ENCODE results near the gene PRKAR2B. TPM values are rescaled to one million over a fixed set of nuclear protein-coding genes. Genes with fewer than 3 reads are reported as not detected.

PRKAR2B gene
- polyA plus RNA-seq, 2 donors = 2.9 to 6.5 TPM

DNA sequence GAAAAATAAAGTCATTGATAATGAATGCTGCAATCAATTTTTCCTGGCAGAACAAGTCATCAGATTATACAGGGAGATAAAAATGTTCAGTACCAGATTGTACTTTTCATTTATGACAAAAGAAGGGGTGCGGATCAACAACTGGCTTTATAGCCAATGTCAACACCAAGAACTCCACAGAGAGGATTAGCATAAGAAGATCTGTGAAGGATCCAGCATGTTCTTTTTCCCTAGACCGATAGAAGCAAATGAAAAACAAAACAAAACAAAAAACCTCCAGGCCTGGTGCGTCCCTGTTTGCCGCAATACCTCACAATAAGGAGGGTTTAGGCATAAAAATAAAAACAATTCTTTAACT, 34.7 kb upstream of the PRKAR2B start:
- Histone ChIP-seq H3K27ac (ENCODE audit: low read depth in 2 of 2, low read length in 1 of 2) (no peak overlapping the region), H3K4me3 (ENCODE audit: low read depth in 1 of 2, low read length in 2 of 2) (no peak overlapping the region), H3K9me3 (ENCODE audit: control insufficient read depth in 2 of 2, insufficient read depth in 1 of 2, low read depth in 1 of 2, low read length in 1 of 2) (no peaks in the 10 kb centered on the region), H3K4me1 (ENCODE audit: control insufficient read depth in 2 of 2, insufficient read depth in 2 of 2, low read length in 1 of 2) (no peaks in the 10 kb centered on the region), H3K36me3 (ENCODE audit: control insufficient read depth in 2 of 2, insufficient read depth in 2 of 2, low read length in 1 of 2) (no peaks in the 10 kb centered on the region), H3K27me3 (ENCODE audit: control insufficient read depth in 1 of 2, insufficient read depth in 2 of 2, low read length in 2 of 2) (no peaks in the 10 kb centered on the region)
- 48 to 55% methylated on average over 4 of the region's 4 CpGs for WGBS, 2 donors

GRCh38 chr7:107012691-107013090, 31.8 kb upstream of the PRKAR2B start:
- Histone ChIP-seq H3K4me3 (ENCODE audit: low read depth in 1 of 2, low read length in 2 of 2) (no peak overlapping the region), H3K9me3 (ENCODE audit: control insufficient read depth in 2 of 2, insufficient read depth in 1 of 2, low read depth in 1 of 2, low read length in 1 of 2) (no peaks in the 10 kb centered on the region), H3K27ac (ENCODE audit: low read depth in 2 of 2, low read length in 1 of 2) (no peak overlapping the region), H3K4me1 (ENCODE audit: control insufficient read depth in 2 of 2, insufficient read depth in 2 of 2, low read length in 1 of 2) (no peaks in the 10 kb centered on the region), H3K27me3 (ENCODE audit: control insufficient read depth in 1 of 2, insufficient read depth in 2 of 2, low read length in 2 of 2) (no peaks in the 10 kb centered on the region), H3K36me3 (ENCODE audit: control insufficient read depth in 2 of 2, insufficient read depth in 2 of 2, low read length in 1 of 2) (no peaks in the 10 kb centered on the region)
- WGBS, 2 donors = 84 to 94% methylated on average over 6 of the region's 6 CpGs

GRCh38 chr7:107014387-107015023, 30.0 kb upstream of the PRKAR2B start:
- Histone ChIP-seq H3K27ac (ENCODE audit: low read depth in 2 of 2, low read length in 1 of 2) (no peak overlapping the region), H3K36me3 (ENCODE audit: control insufficient read depth in 2 of 2, insufficient read depth in 2 of 2, low read length in 1 of 2) (no peaks in the 10 kb centered on the region), H3K27me3 (ENCODE audit: control insufficient read depth in 1 of 2, insufficient read depth in 2 of 2, low read length in 2 of 2) (no peaks in the 10 kb centered on the region), H3K4me3 (ENCODE audit: low read depth in 1 of 2, low read length in 2 of 2) (no peak overlapping the region), H3K4me1 (ENCODE audit: control insufficient read depth in 2 of 2, insufficient read depth in 2 of 2, low read length in 1 of 2) (no peaks in the 10 kb centered on the region), H3K9me3 (ENCODE audit: control insufficient read depth in 2 of 2, insufficient read depth in 1 of 2, low read depth in 1 of 2, low read length in 1 of 2) (no peaks in the 10 kb centered on the region)
- WGBS, 2 donors = 33 to 37% methylated on average over 7 of the region's 7 CpGs

DNA sequence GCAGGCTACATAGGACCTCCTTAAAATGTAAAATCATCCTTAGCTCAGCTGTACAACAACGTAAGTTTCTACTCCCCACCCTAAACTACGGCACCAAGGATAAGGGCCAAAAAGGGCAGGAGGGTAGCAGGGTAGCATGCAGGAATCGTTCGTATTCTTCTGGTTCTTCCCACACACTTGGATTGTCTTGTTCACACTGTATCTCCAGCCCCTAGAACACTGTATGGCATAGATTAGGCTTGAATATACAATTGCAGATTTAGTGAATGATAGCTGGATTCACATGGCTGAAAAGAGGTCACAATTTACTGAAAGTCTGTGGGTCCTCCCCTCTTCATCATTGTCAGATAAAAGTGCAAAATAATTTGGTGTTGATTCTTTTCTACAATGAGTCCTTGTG, 28.2 kb upstream of the PRKAR2B start:
- H3K27ac ChIP-seq (ENCODE audit: low read depth in 2 of 2, low read length in 1 of 2) = no peak overlapping the region
- no peaks in the 10 kb centered on the region for H3K27me3 ChIP-seq (ENCODE audit: control insufficient read depth in 1 of 2, insufficient read depth in 2 of 2, low read length in 2 of 2)
- no peaks in the 10 kb centered on the region for H3K4me1 ChIP-seq (ENCODE audit: control insufficient read depth in 2 of 2, insufficient read depth in 2 of 2, low read length in 1 of 2)
- no peak overlapping the region for H3K4me3 ChIP-seq (ENCODE audit: low read depth in 1 of 2, low read length in 2 of 2)
- no peaks in the 10 kb centered on the region for H3K36me3 ChIP-seq (ENCODE audit: control insufficient read depth in 2 of 2, insufficient read depth in 2 of 2, low read length in 1 of 2)
- 74 to 81% methylated on average over 4 of the region's 4 CpGs for WGBS, 2 donors
- H3K9me3 ChIP-seq (ENCODE audit: control insufficient read depth in 2 of 2, insufficient read depth in 1 of 2, low read depth in 1 of 2, low read length in 1 of 2) = no peaks in the 10 kb centered on the region

GRCh38 chr7:107017965-107018719, 26.4 kb upstream of the PRKAR2B start:
- Histone ChIP-seq H3K9me3 (ENCODE audit: control insufficient read depth in 2 of 2, insufficient read depth in 1 of 2, low read depth in 1 of 2, low read length in 1 of 2) (no peaks in the 10 kb centered on the region), H3K4me3 (ENCODE audit: low read depth in 1 of 2, low read length in 2 of 2) (no peak overlapping the region), H3K27me3 (ENCODE audit: control insufficient read depth in 1 of 2, insufficient read depth in 2 of 2, low read length in 2 of 2) (no peaks in the 10 kb centered on the region), H3K4me1 (ENCODE audit: control insufficient read depth in 2 of 2, insufficient read depth in 2 of 2, low read length in 1 of 2) (no peaks in the 10 kb centered on the region), H3K36me3 (ENCODE audit: control insufficient read depth in 2 of 2, insufficient read depth in 2 of 2, low read length in 1 of 2) (no peaks in the 10 kb centered on the region), H3K27ac (ENCODE audit: low read depth in 2 of 2, low read length in 1 of 2) (no peak overlapping the region)
- WGBS, 2 donors = 73 to 76% methylated on average over 2 of the region's 2 CpGs

DNA sequence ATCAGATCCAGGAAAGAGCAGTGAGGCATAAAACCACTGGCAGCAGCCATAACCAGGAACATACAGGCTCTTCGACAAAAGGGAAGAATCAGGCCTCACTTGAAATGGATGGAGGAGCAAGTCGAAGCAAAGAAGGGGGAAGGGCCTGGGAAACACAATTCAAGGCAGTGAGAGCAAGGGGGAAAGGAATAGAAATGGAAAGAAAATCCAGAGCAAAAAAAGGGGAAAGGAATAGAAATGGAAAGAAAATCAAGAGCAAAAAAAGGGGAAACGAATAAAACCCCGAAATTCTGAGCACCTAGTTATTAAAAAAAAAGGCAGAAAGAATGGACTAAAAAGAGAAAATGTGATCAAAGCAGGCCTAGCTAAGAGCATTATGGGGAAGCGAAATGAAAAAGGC, 24.1 kb upstream of the PRKAR2B start:
- Histone ChIP-seq H3K36me3 (ENCODE audit: control insufficient read depth in 2 of 2, insufficient read depth in 2 of 2, low read length in 1 of 2) (no peaks in the 10 kb centered on the region), H3K4me1 (ENCODE audit: control insufficient read depth in 2 of 2, insufficient read depth in 2 of 2, low read length in 1 of 2) (no peaks in the 10 kb centered on the region), H3K27ac (ENCODE audit: low read depth in 2 of 2, low read length in 1 of 2) (no peak overlapping the region), H3K4me3 (ENCODE audit: low read depth in 1 of 2, low read length in 2 of 2) (no peak overlapping the region), H3K9me3 (ENCODE audit: control insufficient read depth in 2 of 2, insufficient read depth in 1 of 2, low read depth in 1 of 2, low read length in 1 of 2) (peaks cover 0 to 2% of the 10 kb centered on the region in 2 donors), H3K27me3 (ENCODE audit: control insufficient read depth in 1 of 2, insufficient read depth in 2 of 2, low read length in 2 of 2) (no peaks in the 10 kb centered on the region)
- 69 to 80% methylated on average over 5 of the region's 5 CpGs for WGBS, 2 donors

GRCh38 chr7:107021600-107021999, 22.9 kb upstream of the PRKAR2B start:
- 97 to 98% methylated on average over 3 of the region's 3 CpGs for WGBS, 2 donors
- H3K27me3 ChIP-seq (ENCODE audit: control insufficient read depth in 1 of 2, insufficient read depth in 2 of 2, low read length in 2 of 2) = no peaks in the 10 kb centered on the region
- H3K27ac ChIP-seq (ENCODE audit: low read depth in 2 of 2, low read length in 1 of 2) = no peak overlapping the region
- peaks cover 0 to 2% of the 10 kb centered on the region in 2 donors for H3K9me3 ChIP-seq (ENCODE audit: control insufficient read depth in 2 of 2, insufficient read depth in 1 of 2, low read depth in 1 of 2, low read length in 1 of 2)
- no peaks in the 10 kb centered on the region for H3K4me1 ChIP-seq (ENCODE audit: control insufficient read depth in 2 of 2, insufficient read depth in 2 of 2, low read length in 1 of 2)
- H3K36me3 ChIP-seq (ENCODE audit: control insufficient read depth in 2 of 2, insufficient read depth in 2 of 2, low read length in 1 of 2) = no peaks in the 10 kb centered on the region
- no peak overlapping the region for H3K4me3 ChIP-seq (ENCODE audit: low read depth in 1 of 2, low read length in 2 of 2)

- H3K27me3 ChIP-seq (ENCODE audit: control insufficient read depth in 1 of 2, insufficient read depth in 2 of 2, low read length in 2 of 2) = no peaks in the 10 kb centered on the region
- no peaks in the 10 kb centered on the region for H3K36me3 ChIP-seq (ENCODE audit: control insufficient read depth in 2 of 2, insufficient read depth in 2 of 2, low read length in 1 of 2)
- peaks cover 0 to 2% of the 10 kb centered on the region in 2 donors for H3K9me3 ChIP-seq (ENCODE audit: control insufficient read depth in 2 of 2, insufficient read depth in 1 of 2, low read depth in 1 of 2, low read length in 1 of 2)
- H3K27ac ChIP-seq (ENCODE audit: low read depth in 2 of 2, low read length in 1 of 2) = no peak overlapping the region
- no peak overlapping the region for H3K4me3 ChIP-seq (ENCODE audit: low read depth in 1 of 2, low read length in 2 of 2)
- no peaks in the 10 kb centered on the region for H3K4me1 ChIP-seq (ENCODE audit: control insufficient read depth in 2 of 2, insufficient read depth in 2 of 2, low read length in 1 of 2)
Observed at GRCh38 chr7:107023522-107024151, 20.9 kb upstream of the PRKAR2B start.

DNA sequence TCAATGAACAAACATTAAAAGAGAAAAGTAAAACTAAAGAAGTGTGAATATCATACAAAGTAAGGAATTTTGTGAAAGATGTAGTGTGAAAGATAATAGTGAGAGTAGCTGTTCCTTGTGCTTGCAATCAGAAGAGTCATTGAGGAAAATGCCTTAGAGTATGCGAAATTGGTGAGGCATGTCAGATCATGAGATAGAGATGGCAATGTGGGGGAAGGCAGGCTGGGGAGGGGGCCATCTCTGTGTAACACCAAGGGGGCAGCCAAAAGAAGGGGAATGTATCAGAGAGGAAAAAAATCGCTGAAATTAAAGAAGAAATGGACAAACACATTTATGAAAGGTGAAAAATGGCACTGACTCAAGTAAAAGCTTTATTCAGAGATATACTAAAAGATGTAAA, 19.6 kb upstream of the PRKAR2B start:
- H3K27me3 ChIP-seq (ENCODE audit: control insufficient read depth in 1 of 2, insufficient read depth in 2 of 2, low read length in 2 of 2) = no peaks in the 10 kb centered on the region
- no peak overlapping the region for H3K4me3 ChIP-seq (ENCODE audit: low read depth in 1 of 2, low read length in 2 of 2)
- H3K27ac ChIP-seq (ENCODE audit: low read depth in 2 of 2, low read length in 1 of 2) = no peak overlapping the region
- no peaks in the 10 kb centered on the region for H3K4me1 ChIP-seq (ENCODE audit: control insufficient read depth in 2 of 2, insufficient read depth in 2 of 2, low read length in 1 of 2)
- no peaks in the 10 kb centered on the region for H3K36me3 ChIP-seq (ENCODE audit: control insufficient read depth in 2 of 2, insufficient read depth in 2 of 2, low read length in 1 of 2)
- H3K9me3 ChIP-seq (ENCODE audit: control insufficient read depth in 2 of 2, insufficient read depth in 1 of 2, low read depth in 1 of 2, low read length in 1 of 2) = peaks cover 0 to 2% of the 10 kb centered on the region in 2 donors
- WGBS, 2 donors = 89% methylated on average over 2 of the region's 2 CpGs
